ENCODE measurements around the gene MRGPRD. TPM values are rescaled to one million over a fixed set of nuclear protein-coding genes. Genes with fewer than 3 reads are reported as not detected.

Gene MRGPRD
- total RNA-seq, 2 experiments from 2014 or later, result not detected

- no peak for DNase-seq
- Mint-ChIP-seq H3K36me3 (ENCODE audit: low read depth) (peaks cover 29% of the 10 kb centered on the region), H3K4me1 (no peaks in the 10 kb centered on the region), H3K4me3 (no peak overlapping the region), H3K27me3 (no peaks in the 10 kb centered on the region), H3K9me3 (no peaks in the 10 kb centered on the region), H3K27ac (no peak overlapping the region)
- POLR2A ChIA-PET, result no interaction called here
- CTCF ChIA-PET, result no interaction called here
These were observed 48.4 kb downstream of the MRGPRD start for GRCh38 chr11:68932358-68932757.

- Mint-ChIP-seq H3K27ac (no peak overlapping the region), H3K36me3 (ENCODE audit: low read depth) (peaks cover 34% of the 10 kb centered on the region)
- CTCF ChIA-PET, result no interaction called here
These were observed 48.9 kb downstream of the MRGPRD start for GRCh38 chr11:68931911-68932310.

GRCh38 chr11:68930991-68931855 is 49.6 kb downstream of the MRGPRD start:
- Mint-ChIP-seq H3K4me3 (no peak overlapping the region), H3K27ac (no peak overlapping the region), H3K36me3 (ENCODE audit: low read depth) (peaks cover 39% of the 10 kb centered on the region), H3K4me1 (no peaks in the 10 kb centered on the region), H3K9me3 (peaks cover 3% of the 10 kb centered on the region), H3K27me3 (no peaks in the 10 kb centered on the region)
- no peak for DNase-seq
- POLR2A ChIA-PET, result no interaction called here
- CTCF ChIA-PET, result no interaction called here

More at GRCh38 chr11:68931911-68932310, 48.9 kb downstream of the MRGPRD start:
- Mint-ChIP-seq H3K4me3 (no peak overlapping the region), H3K9me3 (peaks cover 2% of the 10 kb centered on the region), H3K4me1 (no peaks in the 10 kb centered on the region), H3K27me3 (no peaks in the 10 kb centered on the region)
- POLR2A ChIA-PET, result no interaction called here
- no peak for DNase-seq

Other genes starting within 250 kb of the MRGPRD start
- 1 to 10 TPM; 7.8 to 8.1 TPM for gene TESMIN, start 229.5 kb downstream of the MRGPRD start, total RNA-seq
- 10 to 100 TPM; 66.3 to 69.9 TPM for gene CPT1A, start 139.1 kb downstream of the MRGPRD start, total RNA-seq
- gene MRPL21, start 77.2 kb downstream of the MRGPRD start, total RNA-seq, result 10 to 100 TPM; 56.8 to 61.8 TPM
- gene IGHMBP2, start 77.1 kb downstream of the MRGPRD start, total RNA-seq, result 10 to 100 TPM; 23.9 to 28.3 TPM
- gene MRGPRF, start 32.3 kb upstream of the MRGPRD start, total RNA-seq, result not detected
- gene TPCN2, start 67.9 kb upstream of the MRGPRD start, total RNA-seq, result 10 to 100 TPM; 18.0 to 22.1 TPM
- under 1 TPM in 1 of 2 experiments, not detected in 1; 0.12 TPM for gene SMIM38, start 174.9 kb upstream of the MRGPRD start, total RNA-seq